HEK293 (cell line): ENCODE results near the gene HIRIP3.

Source experiments
- EGR2 ChIP-seq: fragments of 450-650 bp; formaldehyde crosslinking; IDR thresholded peaks from 2 replicates; pipeline ENCODE4 v1.5.1; 2016; ENCODE audit warnings: low read depth, missing biosample characterization, missing genetic modification characterization
- GLI2 ChIP-seq: fragments of 450-650 bp; formaldehyde crosslinking; IDR thresholded peaks from 2 replicates; pipeline ENCODE4; 2017; ENCODE audit warnings: missing biosample characterization, missing genetic modification characterization, low read depth, borderline replicate concordance
- HOXC10 ChIP-seq: sonication (generic); formaldehyde crosslinking; IDR thresholded peaks from 2 replicates; pipeline ENCODE4 v1.8.1; 2023; ENCODE audit warnings: mild to moderate bottlenecking, missing genetic modification reagents
- KLF10 ChIP-seq: fragments of 450-650 bp; IDR thresholded peaks from 2 replicates; pipeline ENCODE4 v1.5.1; 2018; ENCODE audit warnings: missing biosample characterization, mild to moderate bottlenecking, missing genetic modification characterization
- KLF17 ChIP-seq: fragments of 450-650 bp; formaldehyde crosslinking; IDR thresholded peaks from 2 replicates; pipeline ENCODE4 v1.5.1; 2016; ENCODE audit warnings: missing biosample characterization, missing genetic modification characterization
- SALL2 ChIP-seq: fragments of 450-650 bp; formaldehyde crosslinking; IDR thresholded peaks from 2 replicates; pipeline ENCODE4 v1.5.0; 2017; ENCODE audit warnings: missing biosample characterization, mild to moderate bottlenecking, missing genetic modification characterization, borderline replicate concordance
- ZBTB20 ChIP-seq: fragments of 450-650 bp; formaldehyde crosslinking; IDR thresholded peaks from 2 replicates; pipeline ENCODE4 v1.5.1; 2016; ENCODE audit warnings: missing biosample characterization, missing genetic modification characterization
- ZBTB44 ChIP-seq: fragments of 450-650 bp; IDR thresholded peaks from 2 replicates; pipeline ENCODE4 v1.5.1; 2018; ENCODE audit warnings: missing biosample characterization, mild to moderate bottlenecking, missing genetic modification characterization
- ZNF121 ChIP-seq: fragments of 450-650 bp; formaldehyde crosslinking; IDR thresholded peaks from 2 replicates; pipeline ENCODE4 v1.5.1; 2016; ENCODE audit warnings: missing biosample characterization, missing genetic modification characterization
- ZNF132 ChIP-seq: fragments of 450-650 bp; formaldehyde crosslinking; IDR thresholded peaks from 2 replicates; pipeline ENCODE4 v1.5.1; 2017; ENCODE audit warnings: missing biosample characterization, missing genetic modification characterization, borderline replicate concordance
- ZNF146 ChIP-seq: fragments of 450-650 bp; formaldehyde crosslinking; IDR thresholded peaks from 2 replicates; pipeline ENCODE4 v1.5.1; 2016; ENCODE audit warnings: missing biosample characterization, missing genetic modification characterization
- ZNF214 ChIP-seq: fragments of 450-650 bp; formaldehyde crosslinking; IDR thresholded peaks from 2 replicates; pipeline ENCODE4 v1.5.1; 2017; ENCODE audit warnings: missing biosample characterization, mild to moderate bottlenecking, missing genetic modification characterization, borderline replicate concordance
- ZNF248 ChIP-seq: fragments of 450-650 bp; formaldehyde crosslinking; IDR thresholded peaks from 2 replicates; pipeline ENCODE4 v1.5.1; 2017; ENCODE audit warnings: missing biosample characterization, missing genetic modification characterization
- ZNF274 ChIP-seq, 2 experiments: fragments of 200-500 bp in 1 of 2; fragments of 450-650 bp in 1 of 2; sonication (Bioruptor generic) in 1 of 2; formaldehyde crosslinking in 1 of 2; IDR thresholded peaks; 2 replicates each; pipeline versions ENCODE4 v1.5.1 to v1.6.1; 2014 to 2016; ENCODE audit warnings: borderline replicate concordance in 1 of 2, inconsistent platforms in 1 of 2, low read length in 1 of 2, missing biosample characterization in 1 of 2, missing genetic modification characterization in 1 of 2
- ZNF362 ChIP-seq: fragments of 450-650 bp; formaldehyde crosslinking; IDR thresholded peaks from 2 replicates; pipeline ENCODE4 v1.5.1; 2016; ENCODE audit warnings: missing biosample characterization, missing genetic modification characterization
- ZNF423 ChIP-seq: fragments of 450-650 bp; formaldehyde crosslinking; IDR thresholded peaks from 2 replicates; pipeline ENCODE4 v1.5.1; 2016; ENCODE audit warnings: missing biosample characterization, missing genetic modification characterization
- ZNF433 ChIP-seq: fragments of 450-650 bp; formaldehyde crosslinking; IDR thresholded peaks from 2 replicates; pipeline ENCODE4 v1.5.1; 2016; ENCODE audit warnings: missing biosample characterization, missing genetic modification characterization, low read depth
- ZNF473 ChIP-seq: fragments of 450-650 bp; formaldehyde crosslinking; IDR thresholded peaks from 2 replicates; pipeline ENCODE4 v1.5.1; 2017; ENCODE audit warnings: missing biosample characterization, missing genetic modification characterization
- ZNF521 ChIP-seq: fragments of 450-650 bp; formaldehyde crosslinking; IDR thresholded peaks from 2 replicates; pipeline ENCODE4 v1.5.1; 2017; ENCODE audit warnings: missing biosample characterization, mild to moderate bottlenecking, missing genetic modification characterization
- ZNF529 ChIP-seq: fragments of 450-650 bp; formaldehyde crosslinking; IDR thresholded peaks from 2 replicates; pipeline ENCODE4 v1.5.1; 2017; ENCODE audit warnings: missing genetic modification characterization, missing biosample characterization; ENCODE audit not compliant: insufficient replicate concordance
- ZNF549 ChIP-seq: fragments of 450-650 bp; IDR thresholded peaks from 2 replicates; pipeline ENCODE4 v1.5.1; 2018; ENCODE audit warnings: missing biosample characterization, missing genetic modification characterization, mild to moderate bottlenecking, inconsistent platforms, moderate library complexity
- ZNF600 ChIP-seq: fragments of 450-650 bp; formaldehyde crosslinking; IDR thresholded peaks from 2 replicates; pipeline ENCODE4 v1.5.1; 2016; ENCODE audit warnings: missing biosample characterization, missing genetic modification characterization
- ZNF639 ChIP-seq: fragments of 450-650 bp; formaldehyde crosslinking; IDR thresholded peaks from 2 replicates; pipeline ENCODE4 v1.5.1; 2016; ENCODE audit warnings: missing biosample characterization, missing genetic modification characterization
- ZNF664 ChIP-seq: fragments of 450-650 bp; formaldehyde crosslinking; IDR thresholded peaks from 2 replicates; pipeline ENCODE4 v1.5.1; 2016; ENCODE audit warnings: missing biosample characterization, missing genetic modification characterization
- ZNF701 ChIP-seq: fragments of 450-650 bp; formaldehyde crosslinking; IDR thresholded peaks from 2 replicates; pipeline ENCODE4 v1.5.1; 2016; ENCODE audit warnings: missing biosample characterization, missing genetic modification characterization
- ZNF785 ChIP-seq: fragments of 450-650 bp; formaldehyde crosslinking; IDR thresholded peaks from 2 replicates; pipeline ENCODE4 v1.5.1; 2016; ENCODE audit warnings: missing biosample characterization, missing genetic modification characterization
- ZNF830 ChIP-seq: fragments of 450-650 bp; IDR thresholded peaks from 2 replicates; pipeline ENCODE4 v1.5.0; 2018; ENCODE audit warnings: missing biosample characterization, missing genetic modification characterization, low read depth, mild to moderate bottlenecking, moderate library complexity
- ZNF843 ChIP-seq: fragments of 450-650 bp; formaldehyde crosslinking; IDR thresholded peaks from 2 replicates; pipeline ENCODE4 v1.5.1; 2016; ENCODE audit warnings: missing biosample characterization, missing genetic modification characterization
- ZSCAN23 ChIP-seq: fragments of 450-650 bp; formaldehyde crosslinking; IDR thresholded peaks from 2 replicates; pipeline ENCODE4 v1.5.1; 2016; ENCODE audit warnings: missing biosample characterization, missing genetic modification characterization
- ZSCAN30 ChIP-seq: fragments of 450-650 bp; IDR thresholded peaks from 2 replicates; pipeline ENCODE4 v1.5.1; 2018; ENCODE audit warnings: missing biosample characterization, mild to moderate bottlenecking, missing genetic modification characterization, moderate library complexity
- ZSCAN5A ChIP-seq: fragments of 450-650 bp; formaldehyde crosslinking; IDR thresholded peaks from 2 replicates; pipeline ENCODE4 v1.5.1; 2016; ENCODE audit warnings: missing biosample characterization, missing genetic modification characterization

Gene HIRIP3

GRCh38 chr16:29995324-29995910 is at the start of gene HIRIP3 (continued):
- TF ChIP-seq SALL2, result no peak
- TF ChIP-seq KLF17 (tag by site-specific recombination), result peak; percentile 93
- no peak for TF ChIP-seq HOXC10 (CRISPR knock-in tag)
- no peak for TF ChIP-seq ZNF423 (tag by site-specific recombination)
- TF ChIP-seq ZNF274 (IDR thresholded peaks at IDR 0.05; ENCODE audit: low read length), result no peak
- TF ChIP-seq ZNF274 (tag by site-specific recombination; IDR thresholded peaks at IDR 0.05; ENCODE audit: borderline replicate concordance), result no peak
- TF ChIP-seq ZNF830 (tag by site-specific recombination), result no peak
- TF ChIP-seq ZNF529 (tag by site-specific recombination), result no peak
- no peak for TF ChIP-seq ZNF785 (tag by site-specific recombination)
- peak; percentile 9; the same call in 1 of the 2 replicates for TF ChIP-seq ZBTB44
- TF ChIP-seq ZNF473 (tag by site-specific recombination), result peak; percentile 78
- no peak for TF ChIP-seq ZNF214 (tag by site-specific recombination)
- TF ChIP-seq ZNF521 (tag by site-specific recombination), result no peak
- TF ChIP-seq ZNF121 (tag by site-specific recombination), result no peak
- TF ChIP-seq GLI2 (tag by site-specific recombination), result no peak
- TF ChIP-seq ZSCAN5A (tag by site-specific recombination), result peak; percentile 14; the same call in 1 of the 2 replicates
- TF ChIP-seq ZNF433 (tag by site-specific recombination), result no peak
- no peak; the same call in 1 of the 2 replicates for TF ChIP-seq ZSCAN30 (tag by site-specific recombination)
- no peak for TF ChIP-seq ZNF549 (tag by site-specific recombination)
- TF ChIP-seq ZNF146 (tag by site-specific recombination), result 0 out of 2 replicates have a peak, but pooled peaks have one; percentile 45
- TF ChIP-seq EGR2 (tag by site-specific recombination), result no peak; the same call in 1 of the 2 replicates
- TF ChIP-seq ZNF664 (tag by site-specific recombination), result no peak
- peak; percentile 91; the same call in 1 of the 2 replicates for TF ChIP-seq ZSCAN23 (tag by site-specific recombination)
- TF ChIP-seq ZNF701 (tag by site-specific recombination), result peak; percentile 13; the same call in 1 of the 2 replicates
- TF ChIP-seq KLF10 (tag by site-specific recombination), result no peak; the same call in 1 of the 2 replicates
- no peak for TF ChIP-seq ZNF248
- TF ChIP-seq ZNF362 (tag by site-specific recombination), result peak; percentile 99
- peak; percentile 85 for TF ChIP-seq ZNF600 (tag by site-specific recombination)
- peak; percentile 97 for TF ChIP-seq ZBTB20 (tag by site-specific recombination)
- peak; percentile 93 for TF ChIP-seq ZNF639 (tag by site-specific recombination)
- peak; percentile 64; the same call in 1 of the 2 replicates for TF ChIP-seq ZNF843 (tag by site-specific recombination)
- no peak for TF ChIP-seq ZNF132 (tag by site-specific recombination)
